CD4-positive, alpha-beta T cell treated with Interleukin-17A for 4 hours (primary cell): ENCODE measurements around the gene ZNF585A.
"Not testable (repeated sequence)": the region's sequence is repeated elsewhere in the genome, so short reads cannot be mapped to it uniquely, and the experiment has no call there.

Experiments used
- DNase-seq: peaks from one replicate; pipeline ENCODE4 v3.0.0-alpha.2; 2020; ENCODE audit warnings: mixed read lengths

Gene ZNF585A

GRCh38 chr19:37172368-37173366 lies at the start of gene ZNF585A:
ZNF585A (minus strand) TSS chr19:37172695; CDS start chr19:37169910, 2,785 bp downstream.
- DNase-seq = peak; percentile 90

GRCh38 chr19:37221136-37221535 lies 48.6 kb upstream of the ZNF585A start:
- DNase-seq = no peak

- no peak for DNase-seq
These were observed 47.9 kb upstream of the ZNF585A start for GRCh38 chr19:37220383-37220782.

GRCh38 chr19:37218592-37218935 lies 46.1 kb upstream of the ZNF585A start:
- no peak for DNase-seq

GRCh38 chr19:37217775-37218591 lies 45.5 kb upstream of the ZNF585A start, which contains the start of gene ZNF383:
ZNF383 (plus strand) TSS chr19:37218214; CDS start chr19:37230454, 12,240 bp downstream.
- peak; percentile 85 for DNase-seq

GRCh38 chr19:37217480-37217774 lies 44.9 kb upstream of the ZNF585A start:
- DNase-seq = no peak

- no peak for DNase-seq
These were observed 25.3 kb upstream of the ZNF585A start for GRCh38 chr19:37197768-37198167.

- not testable (repeated sequence) for DNase-seq
These were observed 24.6 kb upstream of the ZNF585A start for GRCh38 chr19:37197115-37197514.

GRCh38 chr19:37195248-37195647 lies 22.8 kb upstream of the ZNF585A start:
- DNase-seq = not testable (repeated sequence)

- not testable (repeated sequence) for DNase-seq
These were observed 13.6 kb upstream of the ZNF585A start for GRCh38 chr19:37186071-37186470.

- DNase-seq = no peak
These were observed 6.9 kb downstream of the ZNF585A start for GRCh38 chr19:37165635-37166034.

- no peak for DNase-seq
These were observed 12.3 kb downstream of the ZNF585A start for GRCh38 chr19:37160153-37160552.

- DNase-seq = no peak
These were observed 24.3 kb downstream of the ZNF585A start for GRCh38 chr19:37148214-37148613.

GRCh38 chr19:37136111-37136510 lies 36.4 kb downstream of the ZNF585A start:
- DNase-seq = no peak

GRCh38 chr19:37128821-37129177 lies 43.7 kb downstream of the ZNF585A start:
- DNase-seq = no peak

- DNase-seq = no peak
These were observed 44.3 kb downstream of the ZNF585A start for GRCh38 chr19:37127999-37128820.

GRCh38 chr19:37122093-37122492 lies 50.4 kb downstream of the ZNF585A start:
- DNase-seq = not testable (repeated sequence)

- no peak for DNase-seq
These were observed 58.5 kb downstream of the ZNF585A start for GRCh38 chr19:37114001-37114400.

- DNase-seq = not testable (repeated sequence)
These were observed 60.7 kb downstream of the ZNF585A start for GRCh38 chr19:37111753-37112152.

- DNase-seq = not testable (repeated sequence)
These were observed 68.4 kb downstream of the ZNF585A start for GRCh38 chr19:37104135-37104534.

- no peak for DNase-seq
These were observed 73.9 kb downstream of the ZNF585A start for GRCh38 chr19:37098570-37098969.

- no peak for DNase-seq
These were observed 76.6 kb downstream of the ZNF585A start for GRCh38 chr19:37095859-37096258.
